HL-60 (cell line): Measurements from ENCODE around the gene FYB2.

ENCODE experiments used
- DNase-seq, 2 experiments: peaks; one replicate each; pipeline ENCODE4 v3.0.0-alpha.2; 2010 to 2020; ENCODE audit warnings: low read depth in 1 of 2, low spot score in 1 of 2
- H3K27ac ChIP-seq: fragments of 250-450 bp; sonication (Bioruptor Pico); replicated peaks from 2 replicates; pipeline ENCODE4 v1.5.1; 2020; ENCODE audit warnings: mild to moderate bottlenecking, moderate library complexity
- H3K27me3 ChIP-seq: fragments of 250-450 bp; sonication (Bioruptor Pico); 2 replicates; pipeline ENCODE4 v1.5.1; 2021; ENCODE audit warnings: mild to moderate bottlenecking, moderate library complexity; ENCODE audit not compliant: insufficient read depth, poor library complexity, severe bottlenecking
- H3K4me3 ChIP-seq: replicated peaks from 2 replicates; pipeline ENCODE4 v1.5.1; 2011; ENCODE audit warnings: mild to moderate bottlenecking, control low read depth, low read length; ENCODE audit not compliant: insufficient read depth
- GABPA ChIP-seq: IDR thresholded peaks from 2 replicates; pipeline ENCODE4 v1.6.1; 2012; ENCODE audit warnings: low read depth
- POLR2AphosphoS5 ChIP-seq: IDR thresholded peaks from 2 replicates; pipeline ENCODE4 v1.6.1; 2012; ENCODE audit warnings: low read depth
- SPI1 ChIP-seq: IDR thresholded peaks from 2 replicates; pipeline ENCODE4 v1.6.1; 2012; ENCODE audit warnings: low read depth, mild to moderate bottlenecking, borderline replicate concordance
- TF ChIP-seq, protein P1 (sequence below): IDR thresholded peaks from 2 replicates; pipeline ENCODE4 v1.6.1; 2012; ENCODE audit warnings: low read depth; ENCODE audit not compliant: insufficient replicate concordance
- TF ChIP-seq, protein P2 (sequence below): IDR thresholded peaks from one replicate; pipeline ENCODE4 v1.5.1; 2011; ENCODE audit warnings: low read length, control low read depth, inconsistent platforms; ENCODE audit not compliant: insufficient read depth

Gene FYB2

GRCh38 chr1:56715156-56715555 is 104.0 kb downstream of the FYB2 start:
- no peak for DNase-seq
- Histone ChIP-seq H3K27ac (no peak overlapping the region), H3K4me3 (no peak overlapping the region), H3K27me3 (peaks cover 2% of the 10 kb centered on the region)
- TF ChIP-seq, protein P1, sequence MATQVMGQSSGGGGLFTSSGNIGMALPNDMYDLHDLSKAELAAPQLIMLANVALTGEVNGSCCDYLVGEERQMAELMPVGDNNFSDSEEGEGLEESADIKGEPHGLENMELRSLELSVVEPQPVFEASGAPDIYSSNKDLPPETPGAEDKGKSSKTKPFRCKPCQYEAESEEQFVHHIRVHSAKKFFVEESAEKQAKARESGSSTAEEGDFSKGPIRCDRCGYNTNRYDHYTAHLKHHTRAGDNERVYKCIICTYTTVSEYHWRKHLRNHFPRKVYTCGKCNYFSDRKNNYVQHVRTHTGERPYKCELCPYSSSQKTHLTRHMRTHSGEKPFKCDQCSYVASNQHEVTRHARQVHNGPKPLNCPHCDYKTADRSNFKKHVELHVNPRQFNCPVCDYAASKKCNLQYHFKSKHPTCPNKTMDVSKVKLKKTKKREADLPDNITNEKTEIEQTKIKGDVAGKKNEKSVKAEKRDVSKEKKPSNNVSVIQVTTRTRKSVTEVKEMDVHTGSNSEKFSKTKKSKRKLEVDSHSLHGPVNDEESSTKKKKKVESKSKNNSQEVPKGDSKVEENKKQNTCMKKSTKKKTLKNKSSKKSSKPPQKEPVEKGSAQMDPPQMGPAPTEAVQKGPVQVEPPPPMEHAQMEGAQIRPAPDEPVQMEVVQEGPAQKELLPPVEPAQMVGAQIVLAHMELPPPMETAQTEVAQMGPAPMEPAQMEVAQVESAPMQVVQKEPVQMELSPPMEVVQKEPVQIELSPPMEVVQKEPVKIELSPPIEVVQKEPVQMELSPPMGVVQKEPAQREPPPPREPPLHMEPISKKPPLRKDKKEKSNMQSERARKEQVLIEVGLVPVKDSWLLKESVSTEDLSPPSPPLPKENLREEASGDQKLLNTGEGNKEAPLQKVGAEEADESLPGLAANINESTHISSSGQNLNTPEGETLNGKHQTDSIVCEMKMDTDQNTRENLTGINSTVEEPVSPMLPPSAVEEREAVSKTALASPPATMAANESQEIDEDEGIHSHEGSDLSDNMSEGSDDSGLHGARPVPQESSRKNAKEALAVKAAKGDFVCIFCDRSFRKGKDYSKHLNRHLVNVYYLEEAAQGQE, result no peak
- TF ChIP-seq POLR2AphosphoS5, result no peak
- TF ChIP-seq SPI1, result no peak
- no peak for TF ChIP-seq GABPA
- TF ChIP-seq, protein P2, sequence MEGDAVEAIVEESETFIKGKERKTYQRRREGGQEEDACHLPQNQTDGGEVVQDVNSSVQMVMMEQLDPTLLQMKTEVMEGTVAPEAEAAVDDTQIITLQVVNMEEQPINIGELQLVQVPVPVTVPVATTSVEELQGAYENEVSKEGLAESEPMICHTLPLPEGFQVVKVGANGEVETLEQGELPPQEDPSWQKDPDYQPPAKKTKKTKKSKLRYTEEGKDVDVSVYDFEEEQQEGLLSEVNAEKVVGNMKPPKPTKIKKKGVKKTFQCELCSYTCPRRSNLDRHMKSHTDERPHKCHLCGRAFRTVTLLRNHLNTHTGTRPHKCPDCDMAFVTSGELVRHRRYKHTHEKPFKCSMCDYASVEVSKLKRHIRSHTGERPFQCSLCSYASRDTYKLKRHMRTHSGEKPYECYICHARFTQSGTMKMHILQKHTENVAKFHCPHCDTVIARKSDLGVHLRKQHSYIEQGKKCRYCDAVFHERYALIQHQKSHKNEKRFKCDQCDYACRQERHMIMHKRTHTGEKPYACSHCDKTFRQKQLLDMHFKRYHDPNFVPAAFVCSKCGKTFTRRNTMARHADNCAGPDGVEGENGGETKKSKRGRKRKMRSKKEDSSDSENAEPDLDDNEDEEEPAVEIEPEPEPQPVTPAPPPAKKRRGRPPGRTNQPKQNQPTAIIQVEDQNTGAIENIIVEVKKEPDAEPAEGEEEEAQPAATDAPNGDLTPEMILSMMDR, result no peak

GRCh38 chr1:56713112-56713511 is 106.1 kb downstream of the FYB2 start:
- DNase-seq, result no peak

DNA sequence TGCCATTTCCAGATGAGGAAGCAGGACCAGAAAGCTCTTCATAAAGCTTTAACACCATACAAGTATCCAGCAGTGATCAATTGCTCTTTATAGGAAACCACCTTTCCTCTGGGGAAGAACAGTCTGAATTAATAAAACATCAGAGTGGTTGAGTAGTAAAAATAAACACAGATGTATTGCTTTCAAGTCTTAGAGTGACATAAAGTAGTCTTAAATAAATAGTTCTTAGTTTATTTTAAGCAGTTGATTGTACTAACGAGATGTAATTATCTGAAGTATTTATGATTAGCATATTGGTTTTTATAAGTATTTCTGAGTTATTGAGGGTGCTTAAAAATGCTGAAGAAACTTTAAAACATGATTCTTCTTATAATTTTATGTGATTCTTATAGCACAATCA is 107.1 kb downstream of the FYB2 start:
- DNase-seq, result no peak
- TF ChIP-seq GABPA (no peak), SPI1 (no peak), POLR2AphosphoS5 (no peak)
- TF ChIP-seq, protein P1, result no peak
- TF ChIP-seq, protein P2, result no peak
- Histone ChIP-seq H3K4me3 (no peak overlapping the region), H3K27ac (no peak overlapping the region), H3K27me3 (peaks cover 2% of the 10 kb centered on the region)

More at GRCh38 chr1:56713112-56713511, 106.1 kb downstream of the FYB2 start:
- Histone ChIP-seq H3K4me3 (no peak overlapping the region), H3K27ac (no peak overlapping the region), H3K27me3 (peaks cover 2% of the 10 kb centered on the region)
- TF ChIP-seq GABPA (no peak), POLR2AphosphoS5 (no peak), SPI1 (no peak)
- TF ChIP-seq, protein P2, result no peak
- TF ChIP-seq, protein P1, result no peak
